HG02970 (cell line): ENCODE data around the gene CH25H.

Experiments used
- ATAC-seq: cut with Tn5 transposase; IDR thresholded peaks from one replicate; pipeline ENCODE4 v1.9.1; 2021; ENCODE audit warnings: mild to moderate bottlenecking, moderate library complexity, moderate number of reproducible peaks; ENCODE audit not compliant: unreplicated experiment, low FRiP score

CH25H gene

DNA sequence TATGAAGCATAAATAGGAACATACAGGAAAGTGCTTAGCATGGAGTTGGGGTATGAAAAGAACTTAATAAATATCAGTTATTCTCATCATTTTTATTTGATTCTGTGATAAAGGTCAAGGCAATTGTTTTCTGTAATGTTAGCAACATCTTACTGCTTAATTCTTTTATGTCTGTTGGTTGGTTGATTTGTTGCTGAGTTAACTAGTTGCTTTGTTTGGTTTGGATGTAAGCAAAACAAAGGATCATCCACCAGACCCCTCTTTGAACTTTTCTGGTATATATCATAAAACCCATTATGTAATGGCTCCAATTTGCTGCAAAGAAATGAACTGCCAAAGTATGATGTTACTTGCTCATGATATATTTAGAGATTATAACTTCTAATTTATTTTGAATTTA lies 44.5 kb downstream of the CH25H start:
- ATAC-seq, result no peak

DNA sequence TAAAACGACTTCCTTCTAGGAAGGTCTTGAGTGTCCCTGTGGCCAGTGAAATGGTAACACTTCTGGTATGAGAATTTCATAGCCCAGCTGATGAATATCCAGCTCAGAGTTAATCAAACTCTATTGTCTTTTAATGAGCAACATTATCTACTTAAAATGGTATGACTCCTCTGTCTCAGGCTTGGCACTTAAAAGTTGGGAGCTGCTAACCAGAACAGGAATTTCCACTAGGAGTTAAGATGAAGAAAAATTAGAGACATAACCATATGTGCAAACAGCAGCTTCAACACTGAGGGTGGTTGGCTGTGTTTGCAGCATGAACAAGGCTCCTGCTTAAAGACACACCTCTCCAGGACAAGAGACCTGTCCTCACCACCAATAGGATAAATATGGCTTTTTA lies 46.8 kb downstream of the CH25H start:
- no peak for ATAC-seq

- no peak for ATAC-seq
Measured at GRCh38 chr10:89159761-89160160, 47.4 kb downstream of the CH25H start.

DNA sequence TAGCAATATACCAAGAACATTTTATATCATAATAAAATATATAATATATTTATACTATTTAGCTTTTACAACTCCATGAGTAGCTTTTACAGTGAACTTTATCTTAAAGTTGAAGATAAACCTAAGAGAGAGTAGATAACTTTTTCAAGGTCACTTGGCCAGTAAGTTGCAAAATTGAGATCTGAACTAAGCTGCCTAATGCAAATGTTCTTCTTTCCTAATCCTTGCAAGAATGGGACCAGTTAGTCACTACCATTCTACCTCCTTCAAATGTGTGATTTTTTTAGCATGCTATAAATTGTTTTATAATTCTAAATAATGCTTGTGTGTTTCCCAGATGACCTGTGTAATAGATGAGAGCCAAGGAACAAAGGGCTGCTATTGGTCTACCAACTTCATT lies 47.8 kb downstream of the CH25H start:
- ATAC-seq, result no peak

GRCh38 chr10:89158446-89158845 lies 48.7 kb downstream of the CH25H start:
- no peak for ATAC-seq

- no peak for ATAC-seq
Measured at GRCh38 chr10:89156161-89156835, 50.8 kb downstream of the CH25H start.
